HG02885 (cell line): Measurements from ENCODE around the gene TPST2.
A peak's percentile ranks its signal among the peaks of the same experiment; 100 is the strongest.

Experiments used
- ATAC-seq: cut with Tn5 transposase; IDR thresholded peaks from one replicate; pipeline ENCODE4 v1.9.1; 2021; ENCODE audit warnings: mild to moderate bottlenecking; ENCODE audit not compliant: unreplicated experiment, poor library complexity

The TPST2 gene

GRCh38 chr22:26612652-26613051, 22.7 kb upstream of the TPST2 start:
- no peak for ATAC-seq

GRCh38 chr22:26610996-26611395, 21.1 kb upstream of the TPST2 start:
- no peak for ATAC-seq

- peak; percentile 88 for ATAC-seq
Observed at GRCh38 chr22:26610072-26610958, 20.4 kb upstream of the TPST2 start.

- no peak for ATAC-seq
Observed at GRCh38 chr22:26609287-26609686, 19.4 kb upstream of the TPST2 start.

GRCh38 chr22:26608129-26608528, 18.2 kb upstream of the TPST2 start:
- ATAC-seq = no peak

DNA sequence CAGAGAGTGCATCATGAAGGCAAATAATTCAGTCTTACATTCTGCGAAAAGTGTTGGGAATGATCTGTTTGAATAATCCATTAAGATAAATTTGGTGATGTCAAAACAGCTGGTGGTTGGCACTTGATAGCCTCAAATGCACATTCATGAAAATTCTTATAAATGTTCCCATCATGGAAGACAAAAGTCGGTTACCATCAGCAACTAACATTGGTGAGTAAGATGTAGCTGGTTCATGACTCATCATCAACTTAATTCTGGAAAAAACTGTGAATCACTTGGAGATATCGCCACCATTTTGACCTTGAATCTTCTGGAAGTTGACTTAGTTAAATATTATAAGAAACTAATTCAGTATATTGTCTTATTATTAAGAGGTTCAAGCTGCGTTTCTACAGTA, 16.7 kb upstream of the TPST2 start:
- ATAC-seq = no peak

- no peak for ATAC-seq
Observed at GRCh38 chr22:26604368-26604767, 14.4 kb upstream of the TPST2 start.

- ATAC-seq = no peak
Observed at GRCh38 chr22:26602127-26602526, 12.2 kb upstream of the TPST2 start.

GRCh38 chr22:26601726-26602125, 11.8 kb upstream of the TPST2 start:
- ATAC-seq = no peak

- no peak for ATAC-seq
Observed at GRCh38 chr22:26599505-26599904, 9.6 kb upstream of the TPST2 start.

- no peak for ATAC-seq
Observed at GRCh38 chr22:26597480-26597879, 7.5 kb upstream of the TPST2 start.

DNA sequence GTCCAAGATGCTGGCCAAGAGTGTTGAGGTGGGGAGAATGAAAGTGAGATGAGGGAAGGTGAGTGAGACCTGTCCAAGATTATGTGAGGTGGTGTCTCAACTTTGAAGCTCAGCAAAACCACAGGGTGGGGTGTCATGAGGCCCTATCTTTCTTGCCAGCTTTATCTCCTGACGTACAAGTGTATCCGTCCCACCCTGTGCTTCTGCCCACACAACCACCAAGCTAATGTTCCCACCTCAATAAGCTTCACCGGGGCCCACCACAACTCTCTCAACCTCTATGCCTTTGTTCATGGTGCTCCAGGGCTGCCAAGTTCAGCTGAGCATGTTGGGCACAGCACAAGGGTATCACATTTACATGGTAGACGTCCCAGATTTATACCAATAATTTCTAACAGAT, 7.1 kb upstream of the TPST2 start:
- no peak for ATAC-seq

DNA sequence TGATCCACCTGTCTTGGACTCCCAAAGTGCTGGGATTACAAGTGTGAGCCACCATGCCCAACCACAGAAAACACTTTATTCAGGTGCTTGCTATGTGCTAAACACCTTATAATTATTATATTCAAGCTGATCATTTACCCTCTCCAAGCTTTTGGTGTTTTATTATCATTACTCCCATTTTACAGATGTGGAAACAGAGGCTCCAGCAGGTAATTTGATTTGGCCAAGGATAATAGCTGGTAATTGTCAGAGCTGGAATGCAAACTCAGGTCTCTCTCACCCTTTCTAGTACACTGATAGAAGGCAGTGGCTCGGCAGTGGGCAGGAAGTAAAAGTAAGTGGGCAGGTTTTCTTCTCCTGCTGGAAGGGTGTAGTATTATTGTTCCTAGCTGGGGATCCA, 3.8 kb upstream of the TPST2 start:
- no peak for ATAC-seq

DNA sequence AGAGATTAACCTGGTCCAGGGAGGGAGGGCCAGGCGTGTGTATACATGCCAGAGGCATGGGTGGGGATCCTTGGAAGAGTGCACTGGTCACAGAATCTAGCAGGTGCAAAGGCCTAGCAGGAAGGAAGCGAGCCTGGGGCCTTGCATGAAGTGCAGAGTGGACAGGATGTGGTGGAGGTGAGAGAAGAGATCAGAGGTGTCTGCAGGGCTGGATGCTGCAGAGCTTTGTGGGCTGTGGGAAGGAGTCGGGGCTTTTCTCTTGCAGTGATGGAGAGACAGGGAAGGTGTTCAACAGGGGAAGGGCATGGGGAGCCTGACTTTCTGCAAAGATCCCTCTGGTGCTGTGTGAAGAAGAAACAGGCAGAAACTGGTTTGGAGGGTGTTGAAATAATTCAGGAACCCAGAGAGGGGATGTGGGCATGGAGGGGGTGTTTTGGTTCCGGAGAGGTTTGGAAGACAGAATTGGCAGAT, 2.5 kb upstream of the TPST2 start:
- peak; percentile 48 for ATAC-seq

GRCh38 chr22:26589367-26589844, 526 bp downstream of the TPST2 start:
- no peak for ATAC-seq

- ATAC-seq = no peak
Observed at GRCh38 chr22:26588729-26589366, 1.1 kb downstream of the TPST2 start.

DNA sequence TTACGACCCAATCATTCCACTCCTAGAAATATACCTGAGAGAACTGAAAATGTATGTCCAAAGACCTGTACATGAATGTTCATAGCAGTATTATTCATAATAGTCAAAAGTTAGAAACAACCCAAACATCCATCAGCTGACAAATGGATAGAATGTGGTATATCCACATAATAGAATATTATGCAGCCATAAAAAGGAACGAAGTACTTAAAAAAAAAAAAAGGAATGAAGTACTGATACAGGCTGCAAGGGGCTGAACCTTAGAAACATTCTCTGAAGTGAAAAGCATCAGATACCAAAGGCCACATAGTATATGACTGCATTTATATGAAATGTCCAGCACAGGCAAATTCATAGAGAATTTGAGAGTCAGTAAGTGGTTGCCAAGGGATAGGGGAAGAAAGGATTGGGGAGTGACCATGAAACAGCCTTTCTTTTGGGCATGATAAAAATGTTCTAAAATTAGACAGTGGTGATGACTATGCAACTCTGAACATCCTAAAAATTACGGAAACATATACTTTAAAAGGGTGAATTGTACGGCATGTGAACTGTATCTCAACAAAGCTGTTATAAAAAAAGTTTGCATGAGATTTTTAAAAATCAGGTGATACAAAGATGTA, 1.8 kb downstream of the TPST2 start:
- ATAC-seq = no peak

- ATAC-seq = no peak
Observed at GRCh38 chr22:26586556-26587325, 3.2 kb downstream of the TPST2 start.

GRCh38 chr22:26585104-26585790, 4.7 kb downstream of the TPST2 start:
- no peak for ATAC-seq

- ATAC-seq = no peak
Observed at GRCh38 chr22:26584010-26584409, 5.9 kb downstream of the TPST2 start.
